ENCODE measurements around the gene TAF1B.

Gene TAF1B

DNA sequence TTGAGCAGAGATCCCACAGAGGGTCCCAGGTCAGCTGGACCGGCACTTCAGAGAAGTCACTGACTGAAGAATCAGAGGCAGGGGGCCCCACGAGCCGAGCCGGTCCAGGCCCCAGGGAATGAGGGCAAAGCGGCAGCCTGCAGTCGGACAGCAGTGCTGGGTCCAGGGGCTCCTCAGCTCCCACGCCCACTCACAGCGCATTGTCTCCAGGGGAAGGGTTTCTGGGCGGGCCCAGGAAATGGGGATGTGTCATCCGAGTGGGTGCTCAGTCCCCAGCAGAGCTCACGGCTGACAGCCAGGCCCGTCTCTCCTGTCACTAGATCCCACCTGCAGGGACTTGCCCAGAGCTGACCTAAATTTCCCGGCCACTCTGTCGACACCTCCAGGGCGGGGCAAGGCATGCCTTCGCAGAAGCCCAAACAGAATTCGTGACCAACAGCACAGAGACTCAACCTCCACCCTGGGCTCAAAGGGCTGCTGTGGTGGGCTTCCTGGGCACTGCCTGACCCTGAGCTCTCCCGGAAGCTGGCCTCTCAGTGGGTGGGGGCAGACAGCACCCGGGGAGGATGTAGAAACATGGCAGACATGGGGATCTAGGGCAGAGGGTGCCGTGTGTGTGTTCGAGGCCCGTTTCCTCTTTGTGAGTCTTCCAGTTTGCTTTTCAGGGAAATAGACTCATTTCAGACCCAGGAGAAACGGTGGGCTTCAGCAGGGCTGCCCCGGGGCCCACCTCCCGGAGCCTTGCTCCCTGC is 42.1 kb upstream of the TAF1B start:
- no peak overlapping the region for H3K4me3 ChIP-seq (ENCODE audit: low read depth in 1 of 2, low read length in 2 of 2)
- no peak overlapping the region for H3K9ac ChIP-seq (ENCODE audit: low read length)
- peaks cover 8% of the 10 kb centered on the region for H3K4me1 ChIP-seq (ENCODE audit: insufficient read depth, low read length)
- H3K27ac ChIP-seq (ENCODE audit: low read depth, low read length) = no peak overlapping the region
- H3K36me3 ChIP-seq (ENCODE audit: insufficient read depth, low read length) = no peaks in the 10 kb centered on the region
- H3K9me3 ChIP-seq (ENCODE audit: low read length) = no peaks in the 10 kb centered on the region
- no peaks in the 10 kb centered on the region for H3K27me3 ChIP-seq (ENCODE audit: control insufficient read depth in 1 of 2, insufficient read depth in 2 of 2, low read length in 2 of 2)

DNA sequence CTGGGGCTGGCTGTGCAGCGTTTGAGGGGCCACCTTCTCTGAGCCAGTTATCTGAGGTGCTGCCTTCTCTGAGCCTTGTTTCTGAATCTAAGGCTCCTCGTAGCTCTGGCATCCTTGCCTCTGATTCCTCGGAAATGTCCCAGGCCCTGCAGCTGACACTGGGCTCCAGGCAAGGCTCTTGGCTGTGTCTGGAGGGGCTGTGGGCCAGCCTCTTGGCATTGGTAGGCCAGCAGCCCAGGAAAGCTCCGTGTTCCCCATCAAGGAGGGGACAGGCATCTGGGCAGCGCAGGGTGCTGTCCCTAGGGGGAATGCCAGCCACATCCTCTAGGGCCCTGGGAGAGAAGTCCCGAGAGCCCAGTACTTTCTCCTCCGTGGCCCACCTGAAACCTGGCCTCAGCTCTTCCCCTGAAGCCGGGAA is 40.7 kb upstream of the TAF1B start:
- no peak overlapping the region for H3K4me3 ChIP-seq (ENCODE audit: low read depth in 1 of 2, low read length in 2 of 2)
- H3K36me3 ChIP-seq (ENCODE audit: insufficient read depth, low read length) = no peaks in the 10 kb centered on the region
- H3K27ac ChIP-seq (ENCODE audit: low read depth, low read length) = no peak overlapping the region
- H3K4me1 ChIP-seq (ENCODE audit: insufficient read depth, low read length) = peaks cover 8% of the 10 kb centered on the region
- H3K9me3 ChIP-seq (ENCODE audit: low read length) = no peaks in the 10 kb centered on the region
- no peaks in the 10 kb centered on the region for H3K27me3 ChIP-seq (ENCODE audit: control insufficient read depth in 1 of 2, insufficient read depth in 2 of 2, low read length in 2 of 2)
- no peak overlapping the region for H3K9ac ChIP-seq (ENCODE audit: low read length)

DNA sequence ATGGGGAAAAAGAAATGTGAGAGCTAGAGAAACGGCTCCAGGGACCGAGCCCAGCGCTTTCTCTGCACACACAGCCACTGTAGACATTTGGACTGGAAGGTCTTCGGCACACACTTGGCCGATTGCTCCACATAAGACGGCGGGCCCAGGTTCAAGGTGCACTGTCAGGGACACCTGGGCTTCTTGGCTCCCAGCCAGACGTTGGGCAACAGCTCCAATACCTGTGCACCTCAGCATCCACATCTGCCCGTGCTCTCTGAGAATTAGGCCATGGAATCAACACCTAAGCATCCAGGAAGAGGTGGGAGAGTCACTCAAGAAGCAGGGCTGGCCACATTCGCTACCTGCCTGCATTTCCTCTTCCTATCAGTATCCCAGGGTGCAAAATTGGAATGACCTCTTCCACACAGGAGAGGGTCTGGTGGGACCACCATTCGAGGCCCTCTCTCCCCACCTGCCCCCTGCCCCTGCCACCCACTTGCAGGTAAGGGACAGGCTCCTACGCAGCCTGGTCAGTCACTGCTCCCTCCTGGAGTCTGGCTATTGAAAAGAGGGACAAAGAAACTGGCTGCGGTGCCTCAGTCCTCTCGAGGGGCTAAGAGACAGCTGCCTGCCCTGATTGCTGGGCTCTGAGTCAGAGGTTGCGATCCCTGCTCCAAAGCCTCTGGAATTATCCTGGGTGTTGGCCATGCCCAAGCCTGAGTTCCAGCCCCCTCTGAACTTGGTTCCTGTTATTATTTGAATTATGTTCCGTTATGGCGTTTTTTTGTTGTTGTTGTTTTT is 40.1 kb upstream of the TAF1B start:
- Histone ChIP-seq H3K27ac (ENCODE audit: low read depth, low read length) (no peak overlapping the region), H3K9ac (ENCODE audit: low read length) (no peak overlapping the region), H3K36me3 (ENCODE audit: insufficient read depth, low read length) (no peaks in the 10 kb centered on the region), H3K4me3 (ENCODE audit: low read depth in 1 of 2, low read length in 2 of 2) (no peak overlapping the region), H3K27me3 (ENCODE audit: control insufficient read depth in 1 of 2, insufficient read depth in 2 of 2, low read length in 2 of 2) (no peaks in the 10 kb centered on the region), H3K9me3 (ENCODE audit: low read length) (no peaks in the 10 kb centered on the region), H3K4me1 (ENCODE audit: insufficient read depth, low read length) (peaks cover 8% of the 10 kb centered on the region)

DNA sequence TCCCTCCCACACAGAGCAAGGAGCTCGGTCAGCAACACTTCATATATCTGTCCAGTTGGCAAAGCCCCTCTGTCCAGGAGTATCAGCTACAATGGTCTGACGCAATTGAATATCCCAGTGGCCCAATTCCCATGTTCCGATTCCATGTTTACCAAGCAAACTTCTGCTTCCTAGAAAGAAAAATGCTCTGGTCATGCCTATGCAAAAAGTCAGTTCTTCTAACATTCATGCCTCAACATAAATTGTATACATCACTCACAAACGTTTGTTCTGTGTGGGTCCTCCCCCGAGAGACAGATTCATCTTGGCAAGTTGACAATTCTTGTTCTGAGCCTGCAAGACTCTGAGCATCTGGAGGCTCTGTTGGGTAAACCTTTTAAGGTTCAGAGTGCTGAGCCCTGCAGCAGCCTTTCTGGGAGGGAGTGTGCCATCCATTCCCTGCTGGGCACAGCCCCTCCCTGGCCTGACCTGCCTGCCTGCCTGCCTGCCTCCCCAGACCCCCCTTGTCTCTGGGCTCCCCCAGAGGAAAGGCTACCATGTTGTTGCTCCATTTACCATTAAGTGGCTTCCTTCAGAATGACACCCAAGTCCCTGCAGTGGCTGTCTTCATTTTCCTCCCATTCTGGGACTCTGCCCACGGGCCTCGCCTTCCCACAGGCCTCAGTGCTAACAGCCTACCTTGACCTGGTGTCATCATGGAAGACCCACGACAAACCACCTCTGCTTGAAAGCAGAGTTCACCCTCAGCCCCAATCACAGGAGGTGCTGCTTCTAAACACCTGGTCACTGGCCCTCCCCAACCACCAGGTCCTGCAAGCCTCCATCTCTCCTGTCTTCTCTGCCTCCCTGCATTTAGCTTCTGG is 37.6 kb upstream of the TAF1B start:
- no peak overlapping the region for H3K9ac ChIP-seq (ENCODE audit: low read length)
- no peak overlapping the region for H3K27ac ChIP-seq (ENCODE audit: low read depth, low read length)
- no peaks in the 10 kb centered on the region for H3K27me3 ChIP-seq (ENCODE audit: control insufficient read depth in 1 of 2, insufficient read depth in 2 of 2, low read length in 2 of 2)
- no peaks in the 10 kb centered on the region for H3K36me3 ChIP-seq (ENCODE audit: insufficient read depth, low read length)
- no peaks in the 10 kb centered on the region for H3K9me3 ChIP-seq (ENCODE audit: low read length)
- peaks cover 3% of the 10 kb centered on the region for H3K4me1 ChIP-seq (ENCODE audit: insufficient read depth, low read length)
- H3K4me3 ChIP-seq (ENCODE audit: low read depth in 1 of 2, low read length in 2 of 2) = no peak overlapping the region

DNA sequence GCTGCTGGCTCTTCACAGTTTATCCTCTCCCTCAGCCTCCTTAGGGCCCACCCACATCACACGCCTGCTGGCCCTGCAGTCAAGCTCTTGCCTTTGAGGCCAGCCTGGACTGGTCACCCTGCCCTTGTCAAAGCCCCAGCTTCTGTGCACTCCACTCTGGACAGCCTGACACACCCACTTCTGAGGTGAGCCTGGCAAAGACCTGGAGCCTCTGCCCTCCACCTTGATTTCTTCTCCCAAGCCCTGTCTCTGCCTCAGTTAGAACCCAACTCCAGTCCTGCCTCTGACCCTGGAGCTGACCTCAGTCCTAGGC is 37.0 kb upstream of the TAF1B start:
- Histone ChIP-seq H3K36me3 (ENCODE audit: insufficient read depth, low read length) (no peaks in the 10 kb centered on the region), H3K9ac (ENCODE audit: low read length) (no peak overlapping the region), H3K9me3 (ENCODE audit: low read length) (no peaks in the 10 kb centered on the region), H3K27me3 (ENCODE audit: control insufficient read depth in 1 of 2, insufficient read depth in 2 of 2, low read length in 2 of 2) (no peaks in the 10 kb centered on the region), H3K4me3 (ENCODE audit: low read depth in 1 of 2, low read length in 2 of 2) (no peak overlapping the region), H3K27ac (ENCODE audit: low read depth, low read length) (no peak overlapping the region), H3K4me1 (ENCODE audit: insufficient read depth, low read length) (peaks cover 3% of the 10 kb centered on the region)

DNA sequence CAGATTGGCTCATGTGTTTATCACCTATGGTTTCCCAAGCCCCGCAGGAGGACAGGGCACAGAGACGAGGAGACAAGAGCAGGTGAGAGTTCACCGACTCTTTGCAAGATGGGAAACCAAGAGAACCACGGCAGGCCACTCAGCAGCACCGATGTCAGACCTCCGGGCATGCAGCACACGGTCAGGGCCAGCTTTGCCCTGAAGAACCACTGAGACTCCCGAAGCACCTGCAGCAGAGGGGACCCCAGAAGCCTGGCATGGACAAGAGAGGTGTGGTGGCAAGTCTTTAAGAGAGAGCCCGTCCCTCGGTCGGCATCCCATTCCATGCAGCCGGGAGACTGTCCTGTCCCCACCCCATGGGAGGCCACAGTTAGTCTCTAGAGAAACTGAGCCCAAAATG is 36.6 kb upstream of the TAF1B start:
- Histone ChIP-seq H3K27me3 (ENCODE audit: control insufficient read depth in 1 of 2, insufficient read depth in 2 of 2, low read length in 2 of 2) (no peaks in the 10 kb centered on the region), H3K9ac (ENCODE audit: low read length) (no peak overlapping the region), H3K4me3 (ENCODE audit: low read depth in 1 of 2, low read length in 2 of 2) (no peak overlapping the region), H3K27ac (ENCODE audit: low read depth, low read length) (no peak overlapping the region), H3K9me3 (ENCODE audit: low read length) (no peaks in the 10 kb centered on the region), H3K4me1 (ENCODE audit: insufficient read depth, low read length) (peaks cover 3% of the 10 kb centered on the region), H3K36me3 (ENCODE audit: insufficient read depth, low read length) (no peaks in the 10 kb centered on the region)

DNA sequence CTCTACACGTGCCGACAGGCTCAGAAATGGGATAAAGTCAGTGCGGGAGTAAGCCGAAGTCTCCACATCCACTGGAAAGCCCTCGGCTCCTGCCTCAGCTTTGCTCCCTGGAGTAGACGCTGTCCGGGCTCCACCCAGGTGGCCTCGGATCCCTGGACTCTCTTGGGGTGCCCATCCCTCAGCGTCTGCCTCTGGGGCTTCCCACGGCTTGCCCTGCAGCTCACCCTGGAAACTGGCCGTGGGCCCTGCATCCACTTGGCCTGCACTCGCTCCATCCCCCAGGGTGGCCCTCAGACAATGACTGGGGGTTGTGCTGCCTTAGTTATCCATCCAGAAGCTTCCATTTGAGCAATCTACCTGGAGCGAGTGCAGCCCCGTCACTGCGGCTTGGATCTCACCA is 36.2 kb upstream of the TAF1B start:
- Histone ChIP-seq H3K36me3 (ENCODE audit: insufficient read depth, low read length) (no peaks in the 10 kb centered on the region), H3K4me3 (ENCODE audit: low read depth in 1 of 2, low read length in 2 of 2) (no peak overlapping the region), H3K9me3 (ENCODE audit: low read length) (no peaks in the 10 kb centered on the region), H3K27me3 (ENCODE audit: control insufficient read depth in 1 of 2, insufficient read depth in 2 of 2, low read length in 2 of 2) (no peaks in the 10 kb centered on the region), H3K27ac (ENCODE audit: low read depth, low read length) (no peak overlapping the region), H3K4me1 (ENCODE audit: insufficient read depth, low read length) (peaks cover 3% of the 10 kb centered on the region), H3K9ac (ENCODE audit: low read length) (no peak overlapping the region)

DNA sequence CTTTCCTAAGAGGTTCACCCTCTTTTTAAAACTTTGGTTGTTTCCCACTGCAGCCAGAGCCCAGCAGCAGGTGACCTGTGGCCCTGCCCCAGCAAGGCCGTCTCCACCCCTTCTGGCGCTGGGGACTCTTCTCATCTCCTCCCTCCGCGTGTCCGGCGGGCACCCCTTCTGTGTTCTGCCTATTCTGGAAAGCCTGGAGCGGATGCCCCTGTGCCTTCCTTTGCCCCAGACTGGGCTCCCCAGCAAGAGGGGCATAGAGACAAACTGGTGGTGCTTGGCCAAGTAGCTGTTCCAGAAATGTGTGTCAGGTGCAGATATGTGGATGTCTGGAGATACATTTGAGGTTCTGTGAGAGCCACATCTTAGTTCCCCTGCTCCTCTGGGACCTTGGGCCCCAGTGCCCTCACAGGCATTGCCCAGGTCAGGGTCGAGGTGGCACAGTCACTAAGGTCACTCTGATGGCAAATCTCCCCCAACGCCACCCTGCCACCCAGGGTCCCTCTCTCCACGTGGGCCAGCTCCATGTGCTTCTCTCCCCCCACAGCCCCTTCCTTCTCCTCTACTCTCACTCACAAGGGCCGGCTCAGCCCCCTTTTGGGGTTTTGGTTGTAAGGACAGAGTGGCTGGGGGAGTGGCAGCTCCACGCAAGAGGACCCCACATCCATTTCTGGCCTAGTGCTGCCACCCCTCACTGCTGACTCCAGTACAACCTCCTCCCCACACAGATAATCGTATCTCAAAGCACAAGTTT is 35.5 kb upstream of the TAF1B start:
- no peak overlapping the region for H3K27ac ChIP-seq (ENCODE audit: low read depth, low read length)
- H3K36me3 ChIP-seq (ENCODE audit: insufficient read depth, low read length) = no peaks in the 10 kb centered on the region
- H3K27me3 ChIP-seq (ENCODE audit: control insufficient read depth in 1 of 2, insufficient read depth in 2 of 2, low read length in 2 of 2) = no peaks in the 10 kb centered on the region
- H3K9ac ChIP-seq (ENCODE audit: low read length) = no peak overlapping the region
- no peaks in the 10 kb centered on the region for H3K4me1 ChIP-seq (ENCODE audit: insufficient read depth, low read length)
- H3K4me3 ChIP-seq (ENCODE audit: low read depth in 1 of 2, low read length in 2 of 2) = no peak overlapping the region
- no peaks in the 10 kb centered on the region for H3K9me3 ChIP-seq (ENCODE audit: low read length)

DNA sequence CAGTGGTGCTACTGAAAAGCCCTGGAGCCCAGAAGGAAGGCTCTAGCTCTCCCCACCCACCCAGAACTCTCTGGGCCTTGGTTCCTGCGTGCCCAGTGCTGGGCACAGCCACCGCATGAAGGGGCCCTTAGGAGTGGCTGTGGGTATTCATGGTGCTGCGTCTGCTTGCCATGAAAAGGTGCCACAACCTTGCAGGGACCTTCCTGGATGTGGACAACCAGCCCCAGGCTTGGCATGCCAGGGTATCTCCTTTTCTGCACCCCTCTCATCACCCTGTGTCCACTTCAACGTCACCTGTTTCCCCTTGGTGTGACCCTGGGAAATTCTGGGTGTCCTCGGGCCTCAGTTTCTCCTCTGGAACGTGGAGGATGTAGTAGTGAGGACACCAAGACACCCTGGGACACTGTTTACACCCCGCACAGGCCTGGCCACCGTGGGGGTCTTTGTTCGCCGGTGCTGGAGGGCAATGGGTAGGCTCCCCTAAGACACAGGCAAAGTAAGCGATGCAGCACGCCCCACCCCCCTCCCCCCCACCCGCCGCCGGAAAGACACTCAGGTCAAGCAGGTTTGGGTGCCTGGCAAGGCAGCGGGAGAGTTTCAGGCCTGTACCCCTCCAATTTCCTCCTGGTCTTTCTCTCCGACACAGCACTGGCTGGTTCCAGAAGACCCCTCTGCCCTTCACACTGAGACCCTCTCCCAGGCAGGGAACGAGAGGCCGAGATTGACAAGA is 34.8 kb upstream of the TAF1B start:
- Histone ChIP-seq H3K36me3 (ENCODE audit: insufficient read depth, low read length) (no peaks in the 10 kb centered on the region), H3K4me3 (ENCODE audit: low read depth in 1 of 2, low read length in 2 of 2) (no peak overlapping the region), H3K4me1 (ENCODE audit: insufficient read depth, low read length) (peaks cover under 1% of the 10 kb centered on the region), H3K9ac (ENCODE audit: low read length) (no peak overlapping the region), H3K27ac (ENCODE audit: low read depth, low read length) (no peak overlapping the region), H3K9me3 (ENCODE audit: low read length) (no peaks in the 10 kb centered on the region), H3K27me3 (ENCODE audit: control insufficient read depth in 1 of 2, insufficient read depth in 2 of 2, low read length in 2 of 2) (peaks cover 0 to 2% of the 10 kb centered on the region in 2 donors)

DNA sequence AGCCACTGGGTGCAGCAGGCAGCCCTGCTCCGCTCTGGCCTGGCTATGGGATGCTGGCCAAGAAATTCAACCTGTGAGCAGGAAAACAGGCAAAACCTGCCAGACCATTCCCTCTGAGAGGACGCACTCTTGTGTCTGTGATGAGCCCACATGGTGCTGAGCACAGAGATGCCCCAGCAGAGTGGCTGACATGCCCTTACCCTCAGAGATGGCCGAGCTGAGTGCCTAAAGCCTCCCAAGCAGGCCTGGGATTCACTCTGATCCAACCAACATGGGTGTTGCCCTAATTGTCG is 34.3 kb upstream of the TAF1B start:
- H3K27ac ChIP-seq (ENCODE audit: low read depth, low read length) = no peak overlapping the region
- no peak overlapping the region for H3K9ac ChIP-seq (ENCODE audit: low read length)
- peaks cover 5% of the 10 kb centered on the region for H3K4me1 ChIP-seq (ENCODE audit: insufficient read depth, low read length)
- no peaks in the 10 kb centered on the region for H3K9me3 ChIP-seq (ENCODE audit: low read length)
- H3K4me3 ChIP-seq (ENCODE audit: low read depth in 1 of 2, low read length in 2 of 2) = no peak overlapping the region
- no peaks in the 10 kb centered on the region for H3K36me3 ChIP-seq (ENCODE audit: insufficient read depth, low read length)
- peaks cover 0 to 4% of the 10 kb centered on the region in 2 donors for H3K27me3 ChIP-seq (ENCODE audit: control insufficient read depth in 1 of 2, insufficient read depth in 2 of 2, low read length in 2 of 2)

All from muscle layer of colon (tissue), 2 donors.